GM19043 (cell line): Measurements from ENCODE around the gene NPW.
A peak's percentile ranks its signal among the peaks of the same experiment; 100 is the strongest.

Experiments
- ATAC-seq: cut with Tn5 transposase; IDR thresholded peaks from one replicate; pipeline ENCODE4 v1.9.1; 2021; ENCODE audit warnings: low read depth; ENCODE audit not compliant: unreplicated experiment

Gene NPW

GRCh38 chr16:2019518-2019920 is at the start of gene NPW:
Gene NPW (plus strand): TSS chr16:2019785.
- no peak for ATAC-seq

GRCh38 chr16:1971796-1972489 is 47.6 kb upstream of the NPW start, which contains the start of gene TBL3:
Gene TBL3 (plus strand): TSS chr16:1972053. CDS start chr16:1972165, 112 bp downstream.
- ATAC-seq: peak; percentile 76

GRCh38 chr16:1972490-1972877 is 47.1 kb upstream of the NPW start:
- ATAC-seq: no peak

- ATAC-seq: no peak
Measured at GRCh38 chr16:1973461-1974156, 46.0 kb upstream of the NPW start.

- ATAC-seq: no peak
Measured at GRCh38 chr16:1974157-1975070, 45.2 kb upstream of the NPW start.

GRCh38 chr16:1975432-1976215 is 44.0 kb upstream of the NPW start:
- ATAC-seq: no peak

GRCh38 chr16:1976216-1976520 is 43.4 kb upstream of the NPW start:
- ATAC-seq: no peak

- no peak for ATAC-seq
Measured at GRCh38 chr16:1976951-1977874, 42.4 kb upstream of the NPW start.

GRCh38 chr16:1977875-1978268 is 41.7 kb upstream of the NPW start:
- no peak for ATAC-seq

- ATAC-seq: no peak
Measured at GRCh38 chr16:1978476-1979120, 41.0 kb upstream of the NPW start.

GRCh38 chr16:1979271-1980029 is 40.1 kb upstream of the NPW start:
- no peak for ATAC-seq

GRCh38 chr16:1980030-1980769 is 39.4 kb upstream of the NPW start:
- no peak for ATAC-seq

- ATAC-seq: no peak
Measured at GRCh38 chr16:1980770-1981087, 38.9 kb upstream of the NPW start.

- ATAC-seq: no peak
Measured at GRCh38 chr16:1981398-1981836, 38.2 kb upstream of the NPW start, which contains the start of gene NOXO1. Gene NOXO1 (minus strand): TSS chr16:1981469. CDS start chr16:1981179, 290 bp downstream.

- no peak for ATAC-seq
Measured at GRCh38 chr16:1982013-1982433, 37.6 kb upstream of the NPW start.

- ATAC-seq: no peak
Measured at GRCh38 chr16:1982991-1983543, 36.5 kb upstream of the NPW start.
